GM21447 (cell line): ENCODE measurements around the gene EFCAB11.

Source experiments
- ATAC-seq: cut with Tn5 transposase; IDR thresholded peaks from one replicate; pipeline ENCODE4 v1.9.1; 2021; ENCODE audit not compliant: unreplicated experiment

The EFCAB11 gene

GRCh38 chr14:89773644-89774316 is 180.8 kb downstream of the EFCAB11 start:
- peak; percentile 85 for ATAC-seq

DNA sequence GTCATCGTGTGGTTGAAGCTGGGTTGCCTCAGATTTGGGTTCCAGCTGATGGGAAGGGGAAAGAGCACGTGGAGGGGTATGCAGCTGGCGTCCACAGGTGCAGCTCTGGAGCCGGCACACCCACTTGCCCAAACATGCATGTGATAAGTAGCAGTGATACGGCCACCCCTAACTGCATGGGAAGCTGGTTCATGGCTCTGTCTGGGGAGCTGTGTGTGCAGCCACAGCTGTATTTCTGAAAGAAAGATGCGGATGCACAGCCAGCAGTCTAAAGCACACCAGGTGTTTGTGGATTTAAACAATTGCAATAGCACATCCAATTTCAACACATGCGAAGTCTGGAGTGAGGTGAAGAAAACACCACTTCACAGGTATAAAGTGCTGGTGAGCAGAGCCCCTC is 181.4 kb downstream of the EFCAB11 start:
- ATAC-seq, result peak; percentile 44

GRCh38 chr14:89771251-89771650 is 183.3 kb downstream of the EFCAB11 start:
- ATAC-seq, result no peak

- peak; percentile 84 for ATAC-seq
Measured at GRCh38 chr14:89767861-89768268, 186.7 kb downstream of the EFCAB11 start.

- ATAC-seq, result no peak
Measured at GRCh38 chr14:89767131-89767530, 187.4 kb downstream of the EFCAB11 start.

DNA sequence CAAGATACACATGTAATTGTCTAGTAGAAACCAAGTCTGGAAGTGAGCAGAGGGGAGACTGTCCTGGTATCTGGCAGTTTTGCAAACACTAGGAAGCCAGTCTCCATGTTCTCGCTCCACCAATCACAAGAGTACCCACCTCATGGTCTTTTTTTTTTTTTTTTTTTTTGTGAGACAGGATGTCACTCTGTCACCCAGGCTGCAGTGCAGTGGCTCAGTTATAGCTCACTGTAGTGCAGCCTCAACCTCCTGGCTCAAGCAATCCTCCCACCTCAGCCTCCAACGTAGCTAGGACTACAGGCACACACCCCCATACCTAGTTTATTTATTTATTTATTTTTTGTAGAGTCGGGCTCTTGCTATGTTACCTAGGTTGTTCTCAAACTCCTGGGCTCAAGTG is 189.2 kb downstream of the EFCAB11 start:
- ATAC-seq, result no peak

GRCh38 chr14:89760086-89760485 is 194.4 kb downstream of the EFCAB11 start:
- no peak for ATAC-seq

DNA sequence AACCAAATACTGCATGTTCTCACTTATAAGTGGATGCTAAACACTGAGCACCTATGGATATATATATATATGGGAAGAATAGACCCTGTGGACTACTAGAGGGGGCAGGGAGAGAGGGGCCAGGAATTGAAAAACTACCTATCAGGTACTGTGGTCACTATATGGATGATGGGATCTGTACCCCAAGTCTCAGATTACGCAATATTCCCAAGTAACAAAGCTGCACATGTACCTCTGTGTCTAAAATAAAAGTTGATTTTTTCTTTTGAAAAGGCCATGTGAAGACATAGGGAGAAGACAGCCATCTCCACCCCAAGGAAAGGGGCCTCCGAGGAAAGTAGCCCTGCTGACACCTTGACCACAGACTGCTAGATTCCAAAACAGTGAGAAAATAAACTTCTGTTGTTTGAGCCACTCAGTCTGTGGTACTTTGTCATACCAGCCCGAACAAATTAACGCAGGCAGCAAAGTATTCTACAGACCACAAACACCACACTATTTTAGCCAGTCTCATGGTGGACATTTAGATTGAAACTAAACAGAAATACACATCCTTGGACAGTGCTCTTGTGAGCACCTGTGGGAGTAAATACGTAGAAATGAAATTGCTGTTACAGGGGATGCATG is 197.1 kb downstream of the EFCAB11 start:
- no peak for ATAC-seq

- no peak for ATAC-seq
Measured at GRCh38 chr14:89755816-89756215, 198.7 kb downstream of the EFCAB11 start.

GRCh38 chr14:89753828-89754412 is 200.6 kb downstream of the EFCAB11 start:
- no peak for ATAC-seq

- ATAC-seq, result no peak
Measured at GRCh38 chr14:89750908-89751392, 203.6 kb downstream of the EFCAB11 start.

DNA sequence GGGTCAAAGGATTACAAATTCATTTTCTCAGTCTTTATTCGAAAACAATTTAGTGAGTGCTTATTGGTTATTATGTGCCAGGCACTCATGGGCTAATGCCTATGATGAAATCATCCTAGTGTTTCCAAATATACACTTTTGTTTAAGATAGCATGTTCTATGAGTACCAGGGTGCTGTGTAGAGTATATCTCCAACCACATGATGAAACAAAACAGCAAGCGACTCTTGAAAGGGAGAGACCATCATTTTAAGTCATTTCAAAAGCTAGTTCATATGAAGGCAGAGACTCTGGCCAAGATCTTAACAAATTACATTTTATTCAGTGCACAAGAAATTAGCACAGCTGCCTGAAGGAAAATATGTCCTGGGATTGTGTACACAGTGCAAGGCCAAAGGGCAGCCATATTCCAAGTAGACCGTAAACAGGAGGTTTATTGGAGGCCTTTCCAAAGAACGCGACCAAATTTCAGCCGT is 204.2 kb downstream of the EFCAB11 start:
- ATAC-seq, result no peak

DNA sequence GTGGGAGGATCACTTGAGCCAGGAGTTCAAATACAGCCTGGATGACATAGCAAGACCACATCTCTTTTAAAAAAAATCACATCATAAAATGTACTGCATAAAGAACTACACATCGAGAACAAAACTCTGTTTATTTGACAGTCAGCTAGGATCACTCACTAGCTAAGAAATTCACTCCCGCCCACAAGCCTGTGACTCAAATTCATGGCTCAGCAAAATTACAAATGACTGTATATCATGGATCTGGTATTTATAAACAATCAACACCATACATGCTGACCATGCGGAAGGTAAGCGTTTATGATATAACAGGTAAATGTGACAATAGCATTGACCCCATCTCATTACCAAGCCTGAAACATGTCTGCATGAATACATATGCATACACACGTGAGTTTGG is 206.5 kb downstream of the EFCAB11 start:
- no peak for ATAC-seq

DNA sequence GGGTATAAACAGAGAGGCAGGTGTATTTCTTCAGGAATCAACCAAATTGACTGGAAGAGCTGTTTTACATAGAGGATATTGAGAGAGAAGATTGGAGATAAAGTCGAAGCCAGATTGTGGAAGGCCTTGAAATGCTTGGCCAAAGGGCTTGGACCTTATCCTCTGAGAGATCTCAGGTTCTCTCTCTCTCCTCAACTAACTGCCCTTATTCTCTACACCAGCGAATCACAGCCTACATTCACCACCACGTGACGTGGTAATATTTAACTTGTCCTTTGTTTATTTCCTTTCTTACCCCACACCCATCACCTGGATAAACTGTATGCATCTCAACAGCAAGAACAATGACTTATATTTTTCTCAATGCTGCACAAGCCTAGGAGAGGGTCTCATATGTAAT is 207.4 kb downstream of the EFCAB11 start:
- ATAC-seq, result no peak

GRCh38 chr14:89746654-89747053 is 207.9 kb downstream of the EFCAB11 start:
- no peak for ATAC-seq

DNA sequence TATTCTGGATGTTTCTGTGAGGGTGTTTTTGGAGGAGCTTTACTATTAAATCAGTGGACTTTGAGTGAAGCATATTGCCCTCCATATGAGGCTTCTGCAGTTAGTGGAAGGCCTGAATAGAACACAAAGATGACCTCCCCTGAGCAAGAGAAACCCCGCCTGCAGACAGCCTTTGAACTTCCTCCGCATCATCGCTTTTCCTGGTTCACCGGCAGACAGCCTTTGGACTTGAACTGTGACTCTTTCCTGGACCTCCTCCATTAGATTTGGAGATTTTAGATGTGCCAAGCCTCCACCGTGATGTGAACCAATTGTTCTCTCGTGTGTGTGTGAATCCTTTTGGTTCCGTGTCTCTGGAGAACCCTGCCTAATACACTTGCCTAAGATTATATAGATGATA is 208.4 kb downstream of the EFCAB11 start:
- no peak for ATAC-seq
